ENCODE results near the gene BARD1.
"Not testable (repeated sequence)": the region's sequence is repeated elsewhere in the genome, so short reads cannot be mapped to it uniquely, and the experiment has no call there.

BARD1 gene

DNA sequence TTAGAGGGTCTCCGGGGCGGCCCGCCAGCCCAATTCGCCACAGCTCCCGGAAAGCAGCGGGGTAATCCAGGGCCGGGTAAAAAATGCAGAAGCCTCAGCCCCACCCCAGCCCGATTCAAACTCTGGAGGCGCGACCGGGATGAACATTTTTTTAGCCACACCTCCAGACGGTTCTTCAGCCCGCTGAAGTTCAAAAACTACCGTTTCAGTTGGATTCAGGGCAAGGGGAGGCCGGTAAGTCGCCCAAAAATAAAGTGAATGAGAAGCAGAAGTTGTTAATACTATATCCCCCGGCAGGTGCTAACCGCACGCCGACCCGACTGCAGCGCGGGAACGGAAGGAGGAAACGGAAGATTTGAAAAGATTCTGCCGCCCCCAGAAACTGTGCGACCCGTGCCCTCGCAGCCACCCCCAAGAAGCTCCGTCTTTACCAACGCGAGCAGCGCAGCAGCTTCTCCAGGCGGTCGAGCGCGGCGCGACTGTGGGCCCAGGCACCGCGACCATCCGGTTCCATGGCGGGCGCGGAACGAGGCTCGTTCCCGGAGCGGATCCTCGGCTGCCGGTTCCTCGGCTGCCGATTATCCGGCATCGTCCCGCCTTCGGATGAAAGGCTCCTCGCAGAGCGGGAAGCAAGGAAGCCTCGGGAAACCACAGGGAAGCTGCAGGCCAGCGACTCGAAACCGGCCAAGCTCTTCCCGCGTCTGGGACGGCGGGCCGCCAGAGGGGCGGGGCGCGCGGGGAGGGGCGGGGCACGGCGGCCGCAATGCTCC, at the start of gene BARD1:
BARD1 (minus strand) TSS at position 703 of the 770 bp plus-strand sequence; CDS start at position 589, 114 bp downstream.
- DNase-seq: peak; percentile 31 to 46 (median 39)

GRCh38 chr2:214856137-214856536, 46.7 kb upstream of the BARD1 start:
- DNase-seq: no peak

DNA sequence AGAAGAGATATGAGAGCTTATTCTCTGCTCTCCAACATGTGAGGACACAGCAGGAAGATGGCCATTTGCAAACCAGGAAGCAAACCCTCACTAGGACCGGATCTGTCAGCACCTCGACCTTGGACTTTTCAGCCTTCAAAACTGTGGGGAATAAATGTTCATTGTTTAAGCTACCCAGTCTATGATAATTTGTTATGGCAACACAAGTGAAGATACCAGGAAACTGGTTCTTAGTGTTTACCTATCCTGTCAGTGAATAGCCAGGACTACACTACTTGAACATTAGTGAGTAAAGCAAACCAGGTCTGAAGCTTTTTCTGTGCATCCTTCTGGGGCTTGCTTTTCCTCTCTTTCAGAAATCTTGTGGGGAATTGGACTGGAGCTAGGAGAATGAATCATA, 44.4 kb upstream of the BARD1 start:
- no peak for DNase-seq

DNA sequence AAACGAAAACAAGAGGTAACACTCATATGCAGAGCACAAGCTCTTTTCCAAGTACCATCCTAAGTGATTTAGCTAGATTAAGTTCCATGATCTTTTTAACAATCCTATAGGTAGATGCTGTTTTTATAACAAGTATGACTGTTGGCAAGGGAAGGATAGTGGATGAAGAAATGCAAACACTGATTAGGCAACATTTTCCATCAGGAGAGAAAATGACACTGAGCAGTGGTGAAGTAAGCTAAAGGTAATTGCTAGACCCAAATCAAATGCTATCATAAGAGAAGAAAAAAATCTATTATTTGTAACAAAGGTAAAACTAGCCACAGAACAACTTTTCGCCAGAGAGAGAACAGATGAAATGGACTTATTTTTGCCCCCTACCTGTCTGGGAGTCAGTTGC, 34.3 kb upstream of the BARD1 start:
- no peak for DNase-seq

DNA sequence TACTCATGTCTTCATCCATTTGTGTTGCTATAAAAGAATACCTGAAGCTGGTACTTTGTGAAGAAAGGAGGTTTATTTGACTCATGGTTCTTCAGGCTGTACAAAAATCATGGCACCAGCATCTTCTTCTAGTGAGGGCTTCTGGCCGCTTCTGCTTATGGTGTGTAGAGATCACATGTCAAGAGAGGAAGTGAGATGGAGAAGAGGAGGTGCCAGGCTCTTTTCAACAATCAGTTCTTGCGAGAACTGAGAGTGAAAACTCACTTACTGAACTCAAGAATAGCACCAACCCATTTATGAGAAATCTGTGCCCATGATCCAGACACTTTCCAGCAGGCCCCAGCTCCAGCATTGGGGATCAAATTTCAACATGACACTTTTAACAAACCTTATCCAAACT, 30.0 kb upstream of the BARD1 start:
- no peak for DNase-seq

- DNase-seq: no peak
Observed at GRCh38 chr2:214837466-214837865, 28.0 kb upstream of the BARD1 start.

DNA sequence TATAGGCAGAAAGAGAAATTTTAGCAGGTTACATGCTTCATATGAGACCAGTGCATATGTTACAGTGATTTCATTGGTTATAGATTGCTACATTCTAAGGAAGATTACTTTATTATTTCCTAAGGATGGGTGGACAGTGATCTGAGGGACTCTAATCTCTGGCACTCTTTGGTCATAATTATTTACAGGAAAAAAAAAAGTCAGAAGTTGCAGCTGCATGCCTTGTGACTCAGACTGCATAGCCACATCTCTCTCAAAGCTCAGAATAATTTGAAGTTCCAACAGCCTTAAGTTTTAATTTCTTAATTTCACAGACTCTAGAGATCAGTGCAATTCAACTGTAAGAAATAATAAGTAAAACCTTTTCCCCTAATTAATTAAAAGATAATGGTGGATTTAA, 27.1 kb upstream of the BARD1 start:
- no peak for DNase-seq

- DNase-seq: no peak
Observed at GRCh38 chr2:214830794-214831346, 21.4 kb upstream of the BARD1 start.

DNA sequence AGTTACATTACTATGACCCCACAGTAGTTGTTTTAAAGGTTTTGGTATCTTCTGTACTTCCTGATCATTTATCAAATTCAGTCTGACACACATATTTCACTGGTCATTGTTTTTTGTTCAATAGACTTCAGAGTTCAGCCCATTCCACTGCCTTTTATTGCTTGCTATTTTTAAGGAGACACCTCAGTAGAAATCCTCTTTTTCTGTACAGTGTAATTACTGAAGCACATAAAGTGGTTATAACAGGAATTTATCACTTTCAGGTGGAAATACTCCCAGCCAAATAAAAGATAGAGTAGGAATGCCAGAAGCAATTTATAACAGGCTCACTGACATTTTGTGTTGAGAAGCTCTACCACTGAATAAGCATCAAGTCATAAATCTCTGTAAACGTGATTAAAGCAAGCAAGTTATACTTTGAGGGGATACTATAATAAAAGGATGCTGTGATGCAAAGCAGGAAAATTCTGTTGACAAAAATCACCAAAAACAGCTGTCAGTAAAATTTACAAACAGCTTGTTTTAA, 6.6 kb upstream of the BARD1 start:
- no peak for DNase-seq

- no peak for DNase-seq
Observed at GRCh38 chr2:214810671-214811070, 1.2 kb upstream of the BARD1 start.

GRCh38 chr2:214809751-214810564, 475 bp upstream of the BARD1 start:
- peak; percentile 93 to 99 (median 96) for DNase-seq

DNA sequence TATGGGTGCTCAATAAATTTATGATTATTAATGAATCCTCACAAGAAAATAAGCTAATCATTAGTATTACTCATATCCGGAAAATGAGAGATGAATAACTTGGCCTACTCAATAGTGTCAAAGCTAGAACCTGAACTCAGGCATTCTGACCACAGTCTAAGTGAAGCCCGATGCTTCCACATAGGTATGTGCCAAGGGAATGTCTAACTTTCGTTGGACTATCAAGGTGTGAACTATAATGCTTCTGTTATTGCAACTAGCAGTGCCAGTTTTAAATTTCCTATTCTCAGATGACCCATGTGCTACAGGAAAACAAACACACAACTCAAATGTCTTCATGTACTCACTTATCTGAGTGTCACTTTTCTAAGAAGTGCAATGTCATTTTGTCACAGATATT, 1.8 kb downstream of the BARD1 start:
- DNase-seq: no peak

GRCh38 chr2:214801768-214802397, 7.6 kb downstream of the BARD1 start:
- DNase-seq: no peak

GRCh38 chr2:214801068-214801467, 8.4 kb downstream of the BARD1 start:
- DNase-seq: no peak

DNA sequence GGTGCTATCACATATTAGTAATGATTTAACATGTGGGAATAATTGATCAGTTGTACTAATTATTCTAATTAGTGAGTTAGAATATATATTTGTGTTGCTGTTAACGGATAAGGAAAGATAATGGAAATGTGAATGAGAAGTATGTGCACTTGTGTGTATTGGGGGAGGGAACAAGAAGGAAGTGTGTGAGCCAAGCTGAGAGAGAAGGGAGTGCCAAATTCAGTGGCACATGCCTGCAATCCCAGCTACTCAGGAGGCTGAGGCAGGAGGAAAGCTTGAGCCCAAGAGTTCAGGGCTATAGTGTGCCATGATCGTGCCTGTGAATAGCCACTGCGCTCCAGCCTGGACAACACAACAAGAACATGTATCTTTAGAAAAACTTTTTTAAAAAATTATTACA, 9.3 kb downstream of the BARD1 start:
- no peak for DNase-seq

- DNase-seq: no peak
Observed at GRCh38 chr2:214796911-214797310, 12.6 kb downstream of the BARD1 start.

- DNase-seq: not testable (repeated sequence)
Observed at GRCh38 chr2:214783181-214783580, 26.3 kb downstream of the BARD1 start.

DNA sequence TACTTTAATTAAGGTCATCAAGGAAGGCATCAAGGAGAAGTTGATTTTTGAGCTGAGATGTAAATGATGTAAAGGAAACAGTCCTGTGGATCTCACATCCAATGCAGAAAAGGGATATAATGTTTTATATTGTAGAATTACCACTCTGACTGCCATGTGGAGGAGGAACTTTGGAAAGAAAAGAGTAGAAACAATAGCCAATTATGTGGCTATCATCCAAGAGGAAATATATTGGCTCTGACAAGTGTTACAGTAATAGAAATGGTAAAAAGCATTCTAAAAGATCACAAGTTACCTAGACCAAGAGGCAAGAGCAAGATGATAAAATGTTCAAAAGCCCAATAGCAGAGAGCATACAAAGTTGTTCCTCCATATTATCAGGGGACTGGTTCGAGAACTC, 26.8 kb downstream of the BARD1 start:
- no peak for DNase-seq

GRCh38 chr2:214781226-214781625, 28.3 kb downstream of the BARD1 start:
- DNase-seq: no peak

DNA sequence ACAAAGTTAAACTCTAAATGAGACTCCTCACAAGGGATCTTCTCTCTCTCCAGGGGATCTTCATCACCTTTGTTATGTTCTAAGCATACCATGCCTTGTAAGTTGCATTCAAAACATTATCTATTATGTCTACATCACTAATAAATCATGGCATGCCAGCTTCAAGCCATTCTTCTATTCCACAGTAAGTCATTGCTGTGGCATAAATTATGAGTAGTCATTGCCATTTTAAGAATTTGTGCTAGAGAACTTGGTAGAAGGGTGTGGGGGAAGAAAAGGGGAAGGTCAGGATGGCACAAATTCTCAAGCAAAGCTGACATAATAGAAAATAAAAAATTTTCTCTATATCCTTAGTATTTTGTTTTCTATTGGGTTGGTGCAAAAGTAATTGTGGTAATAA, 33.5 kb downstream of the BARD1 start:
- no peak for DNase-seq

DNA sequence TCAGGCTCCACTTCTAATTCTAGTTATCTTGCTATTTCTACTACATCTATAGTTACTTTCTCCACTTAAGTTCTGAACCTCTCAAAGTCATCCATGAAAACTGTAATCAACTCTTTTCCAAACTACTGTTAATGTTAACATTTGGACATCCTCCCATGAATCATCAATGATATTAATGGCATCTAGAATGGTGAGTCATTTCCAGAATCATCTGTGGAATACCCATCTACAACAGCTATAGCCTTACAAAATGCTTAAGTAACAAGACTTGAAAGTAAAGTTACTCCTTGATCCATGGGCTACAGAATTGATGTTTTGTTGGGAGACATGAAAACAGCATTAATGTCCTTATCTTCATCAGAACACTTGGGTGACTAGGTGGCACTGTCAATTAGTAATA, 35.4 kb downstream of the BARD1 start:
- DNase-seq: no peak

- no peak for DNase-seq
Observed at GRCh38 chr2:214772443-214773015, 37.0 kb downstream of the BARD1 start.

- no peak for DNase-seq
Observed at GRCh38 chr2:214765180-214765579, 44.3 kb downstream of the BARD1 start.

Measured in activated CD4-positive, CD25-positive, alpha-beta regulatory T cell (primary cell).